GM19324 (cell line): Measurements from ENCODE around the gene NPC1.

ENCODE experiments used
- ATAC-seq: cut with Tn5 transposase; IDR thresholded peaks from one replicate; pipeline ENCODE4 v1.9.1; 2021; ENCODE audit warnings: mild to moderate bottlenecking, moderate library complexity; ENCODE audit not compliant: unreplicated experiment, low FRiP score

Gene NPC1

GRCh38 chr18:23552505-23552904, 33.8 kb downstream of the NPC1 start:
- ATAC-seq = no peak

DNA sequence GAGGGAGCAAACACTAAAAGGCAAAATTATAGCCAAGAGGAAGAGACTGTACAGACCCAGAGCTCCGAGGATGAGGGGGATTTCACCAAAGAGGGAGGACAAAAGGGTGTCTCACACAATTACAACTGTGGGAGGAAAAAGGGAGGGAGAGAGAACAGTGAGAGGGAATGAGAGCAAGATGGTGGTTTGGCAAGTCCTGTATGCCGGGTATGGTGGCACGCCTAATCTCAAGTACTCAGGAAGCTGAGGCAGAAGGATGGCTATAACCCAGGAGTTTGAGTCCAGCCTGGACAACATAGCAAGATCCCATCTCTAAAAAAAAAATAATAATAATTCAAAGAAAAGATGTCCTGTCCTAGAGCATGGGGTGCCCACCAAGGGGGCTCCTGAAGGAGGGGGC, 34.3 kb downstream of the NPC1 start:
- no peak for ATAC-seq

GRCh38 chr18:23550898-23551297, 35.4 kb downstream of the NPC1 start:
- no peak for ATAC-seq

- no peak for ATAC-seq
Measured at GRCh38 chr18:23548719-23549118, 37.6 kb downstream of the NPC1 start.

GRCh38 chr18:23548275-23548674, 38.0 kb downstream of the NPC1 start:
- ATAC-seq = no peak

DNA sequence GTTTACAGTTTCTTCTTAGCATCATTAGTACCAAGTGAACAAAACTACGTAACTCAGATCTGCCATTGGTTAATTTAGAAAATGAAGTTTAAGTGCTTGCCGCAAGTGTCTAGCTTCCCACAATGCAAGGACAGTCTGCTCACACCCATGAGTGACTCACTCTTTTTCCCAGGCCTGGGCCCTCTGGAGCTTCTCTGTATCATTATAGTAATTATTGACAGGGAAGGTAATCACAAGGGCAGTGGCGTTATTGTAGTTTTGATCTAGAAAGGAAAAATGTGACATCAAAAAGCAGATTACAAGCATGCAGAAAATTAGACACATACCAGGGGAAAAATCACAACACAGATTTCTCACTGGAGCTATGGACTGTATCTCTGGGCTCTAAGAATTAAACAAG, 38.5 kb downstream of the NPC1 start:
- no peak for ATAC-seq

GRCh38 chr18:23547306-23547705, 39.0 kb downstream of the NPC1 start:
- no peak for ATAC-seq

- ATAC-seq = no peak
Measured at GRCh38 chr18:23545247-23545789, 41.0 kb downstream of the NPC1 start.

DNA sequence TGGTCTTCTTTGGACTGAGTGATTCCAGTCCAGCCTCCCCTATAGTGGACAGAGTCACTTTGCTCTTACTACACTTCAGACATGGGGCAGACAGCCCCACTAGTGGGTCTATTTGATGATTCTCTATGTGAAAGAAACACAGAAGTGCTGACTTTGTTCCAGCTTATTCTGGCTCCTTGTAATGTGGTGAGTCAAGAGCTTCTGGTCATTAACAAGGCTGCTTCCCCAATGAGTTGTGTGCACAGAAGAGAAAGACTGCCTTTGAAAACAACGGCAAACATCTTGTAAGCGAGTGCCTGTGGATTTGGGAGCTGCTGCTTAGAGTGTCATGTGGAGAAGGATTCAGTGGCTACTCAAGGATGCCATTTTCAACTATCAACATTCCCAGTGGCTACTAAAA, 43.8 kb downstream of the NPC1 start:
- ATAC-seq = no peak

GRCh38 chr18:23541349-23542093, 44.8 kb downstream of the NPC1 start:
- ATAC-seq = no peak

DNA sequence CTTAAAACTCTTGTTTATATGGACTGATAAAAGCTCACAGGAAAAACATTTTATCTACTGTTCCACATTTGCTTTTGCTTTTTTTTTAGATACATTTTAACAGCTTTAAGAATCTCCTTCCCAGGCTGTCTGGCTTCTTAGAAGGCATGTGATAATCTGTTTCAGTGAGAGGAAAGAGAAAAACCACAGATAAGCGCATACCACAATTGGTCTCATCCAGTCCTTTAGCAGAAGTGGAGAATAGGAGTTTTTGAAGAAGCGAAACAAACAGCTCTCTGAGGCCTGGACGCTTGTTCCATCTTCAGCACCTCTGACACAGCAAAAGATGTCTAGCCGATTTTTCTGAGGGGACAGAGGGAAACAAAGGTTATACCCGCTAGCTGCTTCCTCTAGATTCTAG, 45.4 kb downstream of the NPC1 start:
- no peak for ATAC-seq

DNA sequence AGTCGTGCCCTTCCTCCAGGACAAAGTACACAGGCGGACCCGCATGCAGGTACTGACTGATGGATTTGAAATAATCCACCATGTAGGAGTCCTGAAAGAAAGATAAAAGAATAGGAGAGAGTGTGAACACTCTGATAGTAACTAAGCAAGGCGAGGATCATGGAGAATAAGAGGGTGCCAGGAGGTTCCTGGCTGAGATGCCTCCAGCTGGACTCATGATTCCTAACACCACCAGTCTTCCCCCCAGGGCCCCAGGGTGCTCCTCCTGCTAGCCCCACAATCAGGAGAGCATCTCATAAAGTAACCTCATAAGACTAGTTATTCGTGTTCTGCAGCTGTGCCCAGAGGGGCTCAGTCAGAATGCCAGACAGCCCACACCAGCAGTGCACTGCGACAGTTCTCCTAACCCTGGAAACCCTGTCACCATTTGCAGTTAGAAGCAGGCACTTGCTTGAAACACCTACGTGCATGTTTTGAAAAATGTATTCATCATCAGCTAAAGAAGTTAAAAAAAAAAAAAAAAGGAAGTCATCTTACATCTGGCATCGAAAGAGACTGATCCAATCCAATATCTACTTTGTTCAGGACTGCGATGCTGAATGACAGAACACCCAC, 46.3 kb downstream of the NPC1 start:
- no peak for ATAC-seq

- no peak for ATAC-seq
Measured at GRCh38 chr18:23539296-23539695, 47.0 kb downstream of the NPC1 start.

- ATAC-seq = no peak
Measured at GRCh38 chr18:23538870-23539269, 47.4 kb downstream of the NPC1 start.

- ATAC-seq = no peak
Measured at GRCh38 chr18:23538001-23538400, 48.3 kb downstream of the NPC1 start.

DNA sequence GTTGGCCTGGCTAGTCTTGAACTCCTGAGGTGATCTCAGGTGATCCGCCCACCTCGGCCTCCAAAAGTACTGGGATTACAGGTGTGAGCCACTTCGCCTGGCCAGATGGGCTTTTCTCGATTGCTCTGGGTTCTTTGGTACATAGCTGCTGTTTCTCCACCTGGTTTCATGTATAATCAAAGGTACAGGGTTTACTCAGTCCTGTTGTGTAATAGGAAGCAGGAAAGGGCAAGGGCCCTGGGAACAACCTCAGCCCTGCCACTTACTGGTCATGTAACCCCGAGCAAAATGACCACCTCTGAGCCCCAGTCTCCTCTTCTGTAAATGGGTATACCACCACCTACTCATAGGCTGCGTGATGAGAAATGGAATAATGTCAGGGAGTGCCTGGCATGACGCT, 49.0 kb downstream of the NPC1 start:
- no peak for ATAC-seq

DNA sequence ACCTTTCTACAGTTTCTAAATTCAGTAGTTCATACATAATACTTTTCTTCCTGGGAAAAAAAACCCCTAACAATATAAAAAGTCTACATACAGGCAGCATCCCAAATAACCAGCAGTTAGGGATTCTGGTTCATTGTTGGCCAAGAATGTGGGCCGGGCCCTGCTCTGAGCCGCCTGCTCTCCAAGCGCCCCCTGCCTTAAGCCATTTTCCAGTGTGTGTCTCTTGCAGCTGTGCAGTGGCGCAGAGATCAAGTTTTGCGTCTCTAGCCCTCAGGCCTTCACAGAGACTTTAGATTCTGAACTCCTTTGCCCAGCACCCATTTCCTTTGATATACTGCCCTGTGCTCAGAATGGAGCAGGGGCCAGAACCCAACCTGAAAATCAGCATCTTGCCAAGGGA, 50.1 kb downstream of the NPC1 start:
- ATAC-seq = no peak

GRCh38 chr18:23534276-23534675, 52.0 kb downstream of the NPC1 start:
- no peak for ATAC-seq

DNA sequence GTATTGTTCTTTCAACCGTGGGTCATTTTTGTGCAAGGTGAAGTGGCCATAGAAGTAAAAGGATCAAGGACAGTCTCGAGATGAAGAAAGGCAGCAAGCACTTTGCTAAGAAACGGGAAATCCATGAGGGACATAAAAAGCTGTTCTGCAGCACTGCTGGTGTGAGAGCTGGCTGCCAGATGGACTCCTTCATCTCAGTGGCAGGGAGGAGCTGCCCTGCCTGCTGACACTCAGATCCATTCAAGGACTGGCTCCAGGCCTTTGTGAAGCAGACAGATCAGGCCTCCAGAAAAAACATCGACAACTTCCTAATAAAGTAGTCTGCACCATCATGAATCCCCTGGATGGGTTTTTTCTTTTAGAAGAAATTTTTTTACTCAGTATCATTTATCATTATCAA, 53.5 kb downstream of the NPC1 start:
- no peak for ATAC-seq

- ATAC-seq = no peak
Measured at GRCh38 chr18:23531912-23532311, 54.4 kb downstream of the NPC1 start.

GRCh38 chr18:23530195-23530594, 56.1 kb downstream of the NPC1 start:
- no peak for ATAC-seq

DNA sequence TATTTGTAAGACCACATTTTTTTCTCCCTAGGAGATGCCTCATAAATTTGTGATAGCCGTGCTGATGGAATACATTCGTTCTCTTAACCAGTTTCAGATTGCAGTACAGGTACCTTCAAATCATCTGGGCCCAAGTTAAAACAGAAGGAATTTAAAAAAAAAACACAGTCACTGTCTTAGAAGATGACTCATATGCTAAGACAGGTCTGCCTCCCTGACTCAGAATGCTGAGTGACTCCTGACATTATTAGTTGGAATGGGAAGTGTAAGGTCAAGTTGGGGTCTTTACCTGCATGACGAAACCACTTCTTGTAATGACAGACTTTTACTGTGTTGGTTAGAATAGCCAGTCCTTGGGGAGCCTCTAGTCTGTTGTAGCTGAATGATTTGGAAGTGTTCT, 56.7 kb downstream of the NPC1 start:
- no peak for ATAC-seq
